AG10803 (cell line): ENCODE data around the gene KCNN4.
A peak's percentile ranks its signal among the peaks of the same experiment; 100 is the strongest.
"Not testable (repeated sequence)": the region's sequence is repeated elsewhere in the genome, so short reads cannot be mapped to it uniquely, and the experiment has no call there.

Experiments used
- DNase-seq: peaks from one replicate; pipeline ENCODE4 v3.0.0; 2010; ENCODE audit warnings: low read depth
- H3K4me3 ChIP-seq: 2 replicates; pipeline ENCODE4 v1.5.1; 2011; ENCODE audit warnings: mild to moderate bottlenecking, low read length, control low read depth
- CTCF ChIP-seq: conservative IDR thresholded peaks from 2 replicates; pipeline ENCODE4 v1.5.1; 2011; ENCODE audit warnings: mild to moderate bottlenecking, low read length, control low read depth, inconsistent platforms

Gene KCNN4

DNA sequence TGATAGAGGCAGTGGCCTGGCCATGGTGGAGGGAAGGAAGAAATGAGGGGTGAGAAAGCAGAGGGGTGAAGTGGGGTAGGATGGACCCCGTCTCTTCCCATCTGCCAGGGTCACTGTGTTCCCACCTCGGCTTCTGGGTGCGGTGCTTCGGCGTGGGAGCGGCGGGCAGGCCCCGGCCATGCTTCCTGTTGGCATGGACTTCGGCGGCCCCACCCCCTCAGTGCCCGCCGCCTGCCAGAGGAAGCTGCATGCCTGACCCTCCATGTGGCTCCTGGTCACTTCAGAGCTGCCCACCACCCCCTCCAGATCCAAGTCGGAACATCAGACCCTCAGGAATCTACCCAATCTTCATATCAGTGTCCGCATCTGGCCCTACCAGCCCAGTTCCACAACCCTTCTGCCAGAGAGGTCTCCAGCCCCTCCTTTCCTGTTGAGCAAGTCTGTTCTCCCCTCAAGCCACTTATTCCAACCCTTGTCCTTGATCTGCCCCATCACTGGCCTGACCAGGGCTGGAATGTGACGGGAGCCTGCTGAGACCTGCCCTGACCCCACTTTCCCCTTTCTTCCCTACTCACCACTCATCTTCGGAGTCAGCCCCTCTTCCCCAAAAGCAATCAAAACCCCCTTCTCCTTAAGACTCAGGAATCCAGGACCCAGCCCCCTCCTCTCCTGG is 1.5 kb downstream of the KCNN4 start:
- no peak for TF ChIP-seq CTCF
- no peak overlapping the region for H3K4me3 ChIP-seq
- no peak for DNase-seq

DNA sequence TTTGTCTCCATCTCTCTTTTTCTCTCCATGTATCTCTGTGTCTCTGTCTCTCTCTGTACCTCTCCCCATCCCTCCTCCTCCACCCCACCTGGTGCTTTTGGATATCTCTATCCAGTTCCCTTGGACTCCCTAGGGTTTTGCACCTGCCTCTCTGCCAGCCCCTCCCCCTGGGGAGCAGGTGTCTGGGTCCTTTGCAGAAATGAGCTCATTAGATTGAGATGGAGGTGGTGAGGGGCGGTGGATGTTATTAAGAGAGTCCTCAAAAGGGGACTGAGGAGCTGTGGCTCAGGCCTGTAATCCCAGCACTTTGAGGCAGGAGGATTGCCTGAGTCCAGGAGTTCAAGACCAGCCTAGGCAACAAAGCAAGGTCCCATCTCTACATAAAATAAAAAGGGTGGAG is 2.1 kb downstream of the KCNN4 start:
- no peak for DNase-seq
- no peak overlapping the region for H3K4me3 ChIP-seq
- TF ChIP-seq CTCF, result no peak

DNA sequence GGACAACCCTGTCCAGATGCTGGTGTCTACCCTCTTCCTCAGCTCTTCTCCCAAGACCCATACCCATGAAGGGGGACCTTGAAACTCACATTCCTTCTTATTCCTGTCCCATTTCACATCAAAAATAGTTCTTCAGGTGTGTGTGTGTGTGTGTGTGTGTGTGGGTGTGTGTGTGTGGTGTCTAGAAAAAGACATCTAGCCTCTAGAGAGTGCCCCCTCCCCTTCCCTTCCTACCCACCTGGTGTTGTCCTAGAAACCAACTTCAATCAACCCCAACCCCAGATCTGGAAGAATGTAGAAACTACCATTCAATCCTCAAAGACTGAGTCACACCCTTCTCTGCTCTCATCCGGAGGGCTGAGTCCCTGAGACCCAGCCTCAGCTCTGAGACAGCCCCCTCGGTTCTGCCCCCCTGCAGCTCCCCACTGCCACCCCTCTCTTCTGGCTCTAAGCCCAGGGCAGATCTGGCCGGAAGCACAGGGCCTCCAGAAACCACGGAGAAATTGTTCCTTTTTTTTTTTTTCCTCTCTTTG is 3.5 kb downstream of the KCNN4 start:
- DNase-seq, result peak; percentile 21
- no peak for TF ChIP-seq CTCF
- H3K4me3 ChIP-seq, result no peak overlapping the region

DNA sequence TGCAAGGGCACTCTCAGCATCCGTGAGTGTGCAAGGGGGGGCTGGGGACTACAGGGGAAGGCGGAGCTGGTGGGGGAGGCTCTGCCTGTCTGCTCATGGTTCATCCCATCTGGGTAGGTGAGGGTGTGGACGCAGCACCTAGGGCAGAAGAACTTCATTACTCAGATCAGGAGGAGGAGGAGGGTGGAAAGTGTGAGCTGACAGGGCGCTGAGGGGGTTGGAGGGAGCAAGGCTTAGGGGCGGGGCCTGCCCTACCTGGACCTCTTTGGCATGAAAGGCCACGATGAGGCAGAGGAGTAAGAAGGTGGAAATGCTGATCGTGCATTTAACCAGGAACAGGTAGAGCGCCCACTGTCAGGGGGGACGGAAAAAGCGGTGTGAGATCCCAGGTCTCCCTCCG is 4.5 kb downstream of the KCNN4 start:
- H3K4me3 ChIP-seq, result no peak overlapping the region
- TF ChIP-seq CTCF, result no peak
- DNase-seq, result no peak

- no peak for DNase-seq
- no peak overlapping the region for H3K4me3 ChIP-seq
- TF ChIP-seq CTCF, result no peak
Observed at GRCh38 chr19:43775299-43775890, 5.4 kb downstream of the KCNN4 start.

DNA sequence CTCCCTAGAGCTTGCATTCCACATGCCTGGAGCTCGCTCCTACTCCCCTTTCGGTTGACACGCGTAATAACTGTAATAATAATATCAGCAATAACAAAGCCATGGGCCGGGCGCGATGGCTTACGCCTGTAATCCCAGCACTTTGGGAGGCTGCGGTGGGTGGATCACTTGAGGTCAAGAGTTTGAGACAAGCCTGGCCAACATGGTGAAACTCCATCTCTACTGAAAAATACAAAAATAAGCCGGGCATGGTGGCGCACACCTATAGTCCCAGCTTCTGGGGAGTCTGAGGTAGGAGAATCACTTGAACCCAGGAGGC is 5.9 kb downstream of the KCNN4 start:
- not testable (repeated sequence) for H3K4me3 ChIP-seq, DNase-seq

DNA sequence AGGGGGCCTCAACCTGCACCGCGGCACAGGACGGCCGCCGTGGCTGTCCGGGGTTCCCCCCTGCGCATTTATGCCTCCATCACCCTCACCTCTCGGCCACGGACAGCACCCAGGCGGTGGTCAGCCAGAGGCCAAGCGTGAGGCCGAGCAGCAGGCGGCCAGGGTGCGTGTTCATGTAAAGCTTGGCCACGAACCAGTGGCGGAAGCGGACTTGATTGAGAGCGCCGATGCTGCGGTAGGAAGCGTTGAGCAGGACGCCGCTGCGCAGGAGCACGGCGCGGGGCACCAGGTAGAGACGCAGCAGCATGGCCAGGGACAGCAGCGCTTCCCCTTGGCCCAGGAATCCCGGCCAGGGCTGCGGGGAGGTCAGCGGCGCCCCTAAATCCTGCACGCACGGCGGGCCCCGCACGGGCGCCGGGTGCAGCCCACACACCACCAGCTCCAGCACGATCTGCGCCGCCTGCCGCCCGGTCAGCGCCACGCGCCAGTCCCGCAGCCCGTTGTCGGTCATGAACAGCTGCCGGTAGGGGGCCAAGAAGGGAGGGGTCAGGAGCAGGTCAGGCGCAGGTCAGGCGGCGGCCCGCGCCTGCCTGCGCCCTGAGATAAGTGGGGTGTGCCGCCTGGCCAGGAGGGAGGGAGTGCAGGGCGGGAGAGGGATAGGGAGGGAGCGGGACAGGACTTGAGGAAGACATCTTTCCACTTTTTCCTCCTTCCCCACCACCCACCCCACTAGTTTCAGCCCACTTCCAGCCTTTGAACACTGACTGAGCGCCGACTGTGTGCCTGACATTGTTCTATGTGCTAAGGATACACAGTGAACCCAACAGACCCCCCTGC is 6.5 kb downstream of the KCNN4 start:
- peak; percentile 66 for DNase-seq
- peak; percentile 62 for TF ChIP-seq CTCF
- peak overlapping the region; percentile 5; the same call in 1 of the 2 replicates for H3K4me3 ChIP-seq
